Esophagus muscularis mucosa (tissue), 4 donors: ENCODE data around the gene SH3RF2. TPM values are rescaled to one million over a fixed set of nuclear protein-coding genes. Genes with fewer than 3 reads are reported as not detected.

Experiments used
- DNase-seq: peaks from one replicate; pipeline ENCODE4 v3.0.0-alpha.2; 2017; ENCODE audit errors: extremely low spot score
- H3K27ac ChIP-seq, 4 donors: fragments of 200-600 bp; sonication (generic); replicated peaks in 1 of 4; 1 replicate in 3 of 4; 2 replicates in 1 of 4; pipeline ENCODE4 v1.5.1; 2016 to 2019; ENCODE audit warnings: mild to moderate bottlenecking in 1 of 4
- H3K27me3 ChIP-seq, 4 donors: fragments of 200-600 bp; sonication (generic); one replicate each; pipeline versions ENCODE4 v1.5.1 to v1.6.0; 2016 to 2019
- H3K36me3 ChIP-seq, 4 donors: fragments of 200-600 bp; sonication (generic); one replicate each; pipeline ENCODE4 v1.5.1; 2016 to 2019
- H3K4me1 ChIP-seq, 4 donors: fragments of 200-600 bp; sonication (generic); one replicate each; pipeline ENCODE4 v1.5.1; 2016 to 2019
- H3K4me3 ChIP-seq, 4 donors: fragments of 200-600 bp; sonication (generic); 1 replicate in 2 of 4; 2 replicates in 2 of 4; pipeline ENCODE4 v1.5.1; 2016 to 2019; ENCODE audit warnings: mild to moderate bottlenecking in 4 of 4, moderate library complexity in 1 of 4
- H3K9me3 ChIP-seq, 4 donors: fragments of 200-600 bp; sonication (generic); 1 replicate in 3 of 4; 2 replicates in 1 of 4; pipeline ENCODE4 v1.5.1; 2016 to 2019
- EP300 ChIP-seq: sonication (generic); formaldehyde crosslinking; IDR thresholded peaks from one replicate; pipeline ENCODE4 v1.6.1; 2017; ENCODE audit warnings: antibody characterized with exemption
- POLR2A ChIP-seq: fragments of 450-650 bp; IDR thresholded peaks from one replicate; pipeline ENCODE4 v1.6.1; 2017; ENCODE audit warnings: antibody characterized with exemption, moderate library complexity, mild to moderate bottlenecking, low read depth
- POLR2AphosphoS5 ChIP-seq, 2 donors: sonication (generic); formaldehyde crosslinking; IDR thresholded peaks; one replicate each; pipeline ENCODE4 v1.6.1; 2017; ENCODE audit warnings: antibody characterized with exemption in 2 of 2
- WGBS: methylation state at CpG from one replicate; pipeline ENCODE4 v1.1.5; 2018; 5-methylcytosine and 5-hydroxymethylcytosine counted together
- intact Hi-C: fragments of 100-400 bp; cut with DNase I; formaldehyde crosslinking; loops from one replicate; pipeline ENCODE4 v1.15.1; 2023
- total RNA-seq, 4 donors: library from RNA; depleted of rRNA; stranded (reverse); fragments of >200 nt; gene quantifications; one replicate each; pipeline versions ENCODE4 v1.1.0 to v1.2.1, GENCODE V29; 2016
- TF ChIP-seq, protein P1 (sequence below), 3 experiments: fragments of 200-600 bp in 2 of 3; fragments of 450-650 bp in 1 of 3; sonication (generic) in 2 of 3; IDR thresholded peaks; one replicate each; pipeline ENCODE4 v1.5.1; 2017 to 2019; ENCODE audit warnings: antibody characterized with exemption in 3 of 3, mild to moderate bottlenecking in 2 of 3, moderate library complexity in 1 of 3

Gene SH3RF2
- total RNA-seq, 4 donors from 2014 or later: 0.66 to 2.1 (median 1.5) TPM

DNA sequence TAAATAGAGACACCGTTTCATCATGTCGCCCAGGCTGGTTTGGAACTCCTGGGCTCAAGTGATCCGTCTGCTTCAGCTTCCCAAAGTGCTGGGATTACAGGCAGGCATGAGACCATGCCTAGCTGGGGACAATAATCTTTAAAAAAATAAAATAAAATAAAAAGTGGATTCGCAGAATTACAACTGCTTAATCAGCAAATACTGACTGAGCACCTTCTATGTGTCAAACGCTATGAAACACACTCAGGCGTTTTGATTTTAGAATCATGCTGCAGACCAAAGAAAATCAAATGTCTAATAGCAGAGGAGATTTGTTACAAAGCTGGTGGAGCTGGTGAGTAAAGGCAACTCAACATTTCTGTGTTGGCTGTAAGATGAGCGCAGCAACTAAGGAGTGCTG, 22.7 kb upstream of the SH3RF2 start:
- Histone ChIP-seq H3K36me3 (no peaks in the 10 kb centered on the region), H3K27me3 (no peaks in the 10 kb centered on the region), H3K4me3 (no peak overlapping the region), H3K27ac (no peak overlapping the region), H3K4me1 (peaks cover 0 to 10% (median 2%) of the 10 kb centered on the region in 4 donors), H3K9me3 (no peaks in the 10 kb centered on the region)
- TF ChIP-seq POLR2AphosphoS5 (IDR thresholded peaks at IDR 0.05): no peak
- TF ChIP-seq, protein P1, sequence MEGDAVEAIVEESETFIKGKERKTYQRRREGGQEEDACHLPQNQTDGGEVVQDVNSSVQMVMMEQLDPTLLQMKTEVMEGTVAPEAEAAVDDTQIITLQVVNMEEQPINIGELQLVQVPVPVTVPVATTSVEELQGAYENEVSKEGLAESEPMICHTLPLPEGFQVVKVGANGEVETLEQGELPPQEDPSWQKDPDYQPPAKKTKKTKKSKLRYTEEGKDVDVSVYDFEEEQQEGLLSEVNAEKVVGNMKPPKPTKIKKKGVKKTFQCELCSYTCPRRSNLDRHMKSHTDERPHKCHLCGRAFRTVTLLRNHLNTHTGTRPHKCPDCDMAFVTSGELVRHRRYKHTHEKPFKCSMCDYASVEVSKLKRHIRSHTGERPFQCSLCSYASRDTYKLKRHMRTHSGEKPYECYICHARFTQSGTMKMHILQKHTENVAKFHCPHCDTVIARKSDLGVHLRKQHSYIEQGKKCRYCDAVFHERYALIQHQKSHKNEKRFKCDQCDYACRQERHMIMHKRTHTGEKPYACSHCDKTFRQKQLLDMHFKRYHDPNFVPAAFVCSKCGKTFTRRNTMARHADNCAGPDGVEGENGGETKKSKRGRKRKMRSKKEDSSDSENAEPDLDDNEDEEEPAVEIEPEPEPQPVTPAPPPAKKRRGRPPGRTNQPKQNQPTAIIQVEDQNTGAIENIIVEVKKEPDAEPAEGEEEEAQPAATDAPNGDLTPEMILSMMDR (IDR thresholded peaks at IDR 0.05): no peak
- TF ChIP-seq EP300: no peak
- no peak for TF ChIP-seq POLR2A
- DNase-seq: no peak
- WGBS: 88% methylated on average over 7 of the region's 7 CpGs
- intact Hi-C loops: no loop called here

- H3K4me1 ChIP-seq: peaks cover 0 to 10% (median 2%) of the 10 kb centered on the region in 4 donors
- no peak for DNase-seq
- H3K36me3 ChIP-seq: no peaks in the 10 kb centered on the region
- intact Hi-C loops: no loop called here
- 91% methylated on average over 7 of the region's 7 CpGs for WGBS
- H3K4me3 ChIP-seq: no peak overlapping the region
- no peaks in the 10 kb centered on the region for H3K9me3 ChIP-seq
- H3K27ac ChIP-seq: no peak overlapping the region
- H3K27me3 ChIP-seq: no peaks in the 10 kb centered on the region
- TF ChIP-seq POLR2AphosphoS5 (IDR thresholded peaks at IDR 0.05): no peak
- no peak for TF ChIP-seq EP300
- TF ChIP-seq, protein P1 (IDR thresholded peaks at IDR 0.05): no peak
- no peak for TF ChIP-seq POLR2A
These were observed 20.3 kb upstream of the SH3RF2 start for GRCh38 chr5:145915970-145916638.

GRCh38 chr5:145917288-145917687, 19.1 kb upstream of the SH3RF2 start:
- intact Hi-C loops: no loop called here
- no peak overlapping the region for H3K4me3 ChIP-seq

DNA sequence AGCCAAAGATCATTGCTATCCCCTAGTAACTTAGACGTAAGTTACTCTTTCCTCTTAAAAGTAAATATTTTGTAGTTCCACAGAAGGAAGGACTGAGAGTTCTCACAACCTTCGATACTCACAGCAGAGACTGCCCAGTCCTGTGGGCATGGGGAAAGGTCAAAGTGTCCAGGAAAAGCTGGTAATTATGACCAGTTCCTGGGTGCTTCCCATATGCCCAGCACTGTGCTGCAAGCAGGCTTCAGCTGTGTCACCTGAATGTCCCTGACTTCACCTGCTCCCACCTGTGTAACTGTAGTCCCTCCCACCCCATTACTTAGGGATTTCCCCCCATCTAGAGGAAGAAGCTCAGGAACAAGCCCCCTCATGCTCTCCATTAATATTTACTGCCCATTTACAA, 18.0 kb upstream of the SH3RF2 start:
- H3K4me3 ChIP-seq: no peak overlapping the region
- H3K4me1 ChIP-seq: peaks cover 0 to 10% (median 2%) of the 10 kb centered on the region in 4 donors
- intact Hi-C loops: no loop called here
- TF ChIP-seq POLR2A: no peak
- TF ChIP-seq, protein P1 (IDR thresholded peaks at IDR 0.05): no peak
- no peak for TF ChIP-seq POLR2AphosphoS5 (IDR thresholded peaks at IDR 0.05)
- no peak for TF ChIP-seq EP300
- H3K27ac ChIP-seq: no peak overlapping the region
- H3K27me3 ChIP-seq: no peaks in the 10 kb centered on the region
- 92% methylated on average over 2 of the region's 2 CpGs for WGBS
- no peaks in the 10 kb centered on the region for H3K36me3 ChIP-seq
- H3K9me3 ChIP-seq: no peaks in the 10 kb centered on the region
- DNase-seq: no peak

More at GRCh38 chr5:145917288-145917687, 19.1 kb upstream of the SH3RF2 start:
- Histone ChIP-seq H3K27me3 (no peaks in the 10 kb centered on the region), H3K36me3 (no peaks in the 10 kb centered on the region), H3K9me3 (no peaks in the 10 kb centered on the region), H3K27ac (no peak overlapping the region), H3K4me1 (peaks cover 0 to 10% (median 2%) of the 10 kb centered on the region in 4 donors)
- DNase-seq: no peak
- TF ChIP-seq POLR2AphosphoS5 (IDR thresholded peaks at IDR 0.05) (no peak), POLR2A (no peak), EP300 (no peak)
- TF ChIP-seq, protein P1 (IDR thresholded peaks at IDR 0.05): no peak

GRCh38 chr5:145919413-145919812, 17.0 kb upstream of the SH3RF2 start:
- H3K27me3 ChIP-seq: no peaks in the 10 kb centered on the region
- no peak overlapping the region for H3K27ac ChIP-seq
- intact Hi-C loops: no loop called here
- no peak for DNase-seq
- TF ChIP-seq EP300 (no peak), POLR2A (no peak), POLR2AphosphoS5 (IDR thresholded peaks at IDR 0.05) (no peak)
- TF ChIP-seq, protein P1 (IDR thresholded peaks at IDR 0.05): no peak
- no peaks in the 10 kb centered on the region for H3K9me3 ChIP-seq
- no peaks in the 10 kb centered on the region for H3K36me3 ChIP-seq
- peaks cover 0 to 10% (median 2%) of the 10 kb centered on the region in 4 donors for H3K4me1 ChIP-seq
- no peak overlapping the region for H3K4me3 ChIP-seq
- 80% methylated on average over 6 of the region's 6 CpGs for WGBS
